Heart left ventricle (tissue), 16 donors: Measurements from ENCODE around the gene ITGB6. TPM values are rescaled to one million over a fixed set of nuclear protein-coding genes. Genes with fewer than 3 reads are reported as not detected.

Experiments
- ATAC-seq, 4 donors: fragments of 200-7000 bp; cut with Tn5 transposase; one replicate each; pipeline ENCODE4 v1.9.1; 2020 to 2022; ENCODE audit warnings: moderate library complexity in 4 of 4, mild to moderate bottlenecking in 3 of 4, moderate number of reproducible peaks in 1 of 4
- DNase-seq, 5 donors: peaks; one replicate each; pipeline ENCODE4 v3.0.0-alpha.2; 2020
- H3K27ac ChIP-seq, 12 donors: fragments of 200-600 bp; sonication (generic) in 4 of 12; one replicate each; pipeline versions ENCODE4 v1.5.0 to v1.8.0; 2016 to 2022; ENCODE audit warnings: mild to moderate bottlenecking in 2 of 12
- H3K27me3 ChIP-seq, 9 donors: fragments of 200-600 bp; sonication (generic) in 2 of 9; one replicate each; pipeline versions ENCODE4 v1.5.1 to v1.8.0; 2016 to 2022; ENCODE audit warnings: mild to moderate bottlenecking in 3 of 9
- H3K36me3 ChIP-seq, 9 donors: fragments of 200-600 bp; sonication (generic) in 2 of 9; one replicate each; pipeline versions ENCODE4 v1.5.0 to v1.8.0; 2018 to 2022; ENCODE audit warnings: mild to moderate bottlenecking in 2 of 9
- H3K4me1 ChIP-seq, 12 donors: fragments of 200-600 bp; sonication (generic) in 4 of 12; one replicate each; pipeline versions ENCODE4 v1.5.0 to v1.8.0; 2016 to 2022; ENCODE audit warnings: mild to moderate bottlenecking in 3 of 12
- H3K4me3 ChIP-seq, 12 donors: fragments of 200-600 bp; sonication (generic) in 4 of 12; one replicate each; pipeline versions ENCODE4 v1.5.0 to v1.8.0; 2017 to 2022; ENCODE audit warnings: mild to moderate bottlenecking in 9 of 12, moderate library complexity in 4 of 12
- H3K9me3 ChIP-seq, 12 donors: fragments of 200-600 bp; sonication (generic) in 4 of 12; one replicate each; pipeline versions ENCODE4 v1.5.0 to v1.8.0; 2016 to 2022; ENCODE audit warnings: mild to moderate bottlenecking in 1 of 12
- CTCF ChIP-seq, 12 donors: fragments of 200-600 bp; sonication (generic) in 4 of 12; IDR thresholded peaks; one replicate each; pipeline versions ENCODE4 v1.5.0 to v1.8.0; 2018 to 2022; ENCODE audit warnings: antibody characterized with exemption in 12 of 12, mild to moderate bottlenecking in 5 of 12
- POLR2A ChIP-seq, 2 donors: fragments of 450-650 bp; IDR thresholded peaks; one replicate each; pipeline ENCODE4 v1.6.1; 2017; ENCODE audit warnings: antibody characterized with exemption in 2 of 2, mild to moderate bottlenecking in 2 of 2, moderate library complexity in 2 of 2
- WGBS, 4 donors: extraction: QIAGEN DNeasy Blood & Tissue Kit in 2 of 4; methylation state at CpG; one replicate each; pipeline versions ENCODE4 v1.1.5 to v1.1.7; 2013 to 2018; 5-methylcytosine and 5-hydroxymethylcytosine counted together
- intact Hi-C, 10 donors: fragments of 100-400 bp; cut with DNase I; formaldehyde crosslinking; loops; one replicate each; pipeline versions ENCODE4 v1.11.1 to v1.14.2; 2022
- polyA plus RNA-seq, 2 donors: library from polyadenylated mRNA; stranded (reverse); fragments of 200-250 nt; gene quantifications; one replicate each; pipeline ENCODE4 v1.2.3, GENCODE V29; 2013
- total RNA-seq, 9 donors: library from RNA; depleted of rRNA in 2 of 9; stranded (reverse); fragments of >200 nt in 2 of 9; fragmentation: NEBNext Ultra II Directional in 3 of 9; extraction: Animal tissue kit (Norgen Biotek cat#: 25700) in 3 of 9; gene quantifications; one replicate each; pipeline versions ENCODE4 v1.1.0 to v1.2.4, GENCODE V29; 2016 to 2023
- donor health status: ischemic (EF 13 %, LVEDD 7.1; RV severe dilation, severe dysfunction).
- donor health status: healthy with polysubstance abuse.
- donor health status: DM: no; HTN: yes; CAD: no.
- donor health status: DM: no; HTN: no; CAD: no.
- donor health status: ischemic (EF 25% LVEDD 6.9; RV normal size, moderate dysfunction).
- donor health status: ischemic (EF 25% LVEDD 5.7; RV mildly dilated, moderate dysfunction).
- donor health status: healthy.
- donor health status: DM: yes; HTN: yes; CAD: no.
- donor health status: ischemic (EF 35%, LVEDD 5.7; RV mildly dilated, moderate dysfunction).
- donor health status: nonischemic (EF 11% LVEDD 7.7; RV severe dilation, severe dysfunction).
- donor health status: DM: yes; HTN: yes; CAD: no.
- donor health status: PGD.
- donor health status: ischemic (EF 29% LVEDD 5.4; RV normal size, mild dysfunction).
- donor health status: nonischemic (EF 23%, LVEDD 6.1; RV moderate dilation, normal function).

The ITGB6 gene
- total and polyA plus RNA-seq, 11 donors, result 0.27 to 4.2 (median 0.75) TPM

DNA sequence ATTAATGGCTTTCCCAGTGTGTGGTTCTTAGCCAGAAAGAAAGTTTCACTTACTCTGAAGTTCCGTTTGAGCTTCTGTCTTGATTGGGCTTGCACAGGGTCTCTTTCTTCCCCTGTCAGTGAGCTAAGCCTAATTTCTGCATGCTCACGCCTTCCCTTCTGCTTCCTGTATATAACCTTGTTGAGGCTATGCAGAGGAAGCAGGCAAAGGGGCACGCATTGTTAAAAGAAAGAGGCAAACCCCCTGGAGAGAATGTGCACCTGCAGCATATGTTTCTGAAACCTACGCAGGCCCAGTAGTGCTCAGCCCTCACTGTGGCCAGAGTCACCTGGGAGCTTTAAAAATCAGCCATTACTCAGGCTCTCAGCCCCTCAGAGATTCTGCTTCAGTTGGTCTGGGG is 123.2 kb downstream of the ITGB6 start:
- no peak for ATAC-seq
- intact Hi-C loops, result no loop called here
- H3K4me3 ChIP-seq, result no peak overlapping the region

DNA sequence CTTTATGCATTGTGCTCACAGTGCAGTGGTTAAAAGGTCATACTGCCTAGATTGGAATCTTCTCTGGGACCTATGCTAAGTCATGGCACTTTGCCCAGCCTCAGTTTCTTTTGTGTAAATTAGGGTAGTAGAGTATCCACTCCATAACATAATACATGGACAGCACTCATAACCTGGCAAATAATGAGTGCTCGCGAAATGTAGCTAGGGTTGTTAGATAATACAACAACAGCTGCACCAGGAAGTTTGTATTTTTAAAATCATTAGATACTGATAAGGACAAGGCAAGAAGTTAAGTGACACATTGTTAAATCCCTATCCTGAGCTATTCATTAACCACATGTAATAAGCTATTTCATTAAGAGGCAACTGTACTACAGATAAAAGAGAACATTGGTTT is 123.8 kb downstream of the ITGB6 start:
- H3K4me1 ChIP-seq, result peaks cover 0 to 7% (median 0%) of the 10 kb centered on the region in 12 donors
- DNase-seq (no peak), ATAC-seq (no peak)
- WGBS, 4 donors, result 70 to 80% (median 77%) methylated on average over 2 of the region's 2 CpGs
- peaks cover 0 to 22% (median 0%) of the 10 kb centered on the region in 12 donors for H3K9me3 ChIP-seq
- intact Hi-C loops, result no loop called here
- H3K27me3 ChIP-seq, result no peaks in the 10 kb centered on the region
- no peaks in the 10 kb centered on the region for H3K36me3 ChIP-seq
- TF ChIP-seq POLR2A (IDR thresholded peaks at IDR 0.05) (no peak), CTCF (IDR thresholded peaks at IDR 0.05) (no peak)
- H3K4me3 ChIP-seq, result no peak overlapping the region
- no peak overlapping the region for H3K27ac ChIP-seq

More for the DNA sequence above, 123.2 kb downstream of the ITGB6 start:
- 53 to 69% (median 61%) methylated on average over 4 of the region's 4 CpGs for WGBS, 4 donors
- TF ChIP-seq CTCF (IDR thresholded peaks at IDR 0.05), result no peak
- TF ChIP-seq POLR2A (IDR thresholded peaks at IDR 0.05), result no peak
- Histone ChIP-seq H3K27me3 (no peaks in the 10 kb centered on the region), H3K4me1 (peaks cover 0 to 7% (median 0%) of the 10 kb centered on the region in 12 donors), H3K36me3 (no peaks in the 10 kb centered on the region), H3K9me3 (peaks cover 0 to 22% (median 0%) of the 10 kb centered on the region in 12 donors), H3K27ac (no peak overlapping the region)
- no peak for DNase-seq

- no peak for TF ChIP-seq POLR2A (IDR thresholded peaks at IDR 0.05)
- TF ChIP-seq CTCF (IDR thresholded peaks at IDR 0.05), result no peak
- ATAC-seq (peak; percentile 42 to 90 (median 72)), DNase-seq (peak in 2 of 5 donors; percentile 35 to 43)
- Histone ChIP-seq H3K9me3 (peaks cover 0 to 17% (median 0%) of the 10 kb centered on the region in 12 donors), H3K4me1 (peaks cover 0 to 7% (median 0%) of the 10 kb centered on the region in 12 donors), H3K27ac (no peak overlapping the region), H3K36me3 (no peaks in the 10 kb centered on the region), H3K4me3 (no peak overlapping the region), H3K27me3 (no peaks in the 10 kb centered on the region)
- WGBS, 4 donors, result 45 to 68% (median 65%) methylated on average over 5 of the region's 5 CpGs
- intact Hi-C loops, result no loop called here
Measured at GRCh38 chr2:160075171-160075570, 124.9 kb downstream of the ITGB6 start.

DNA sequence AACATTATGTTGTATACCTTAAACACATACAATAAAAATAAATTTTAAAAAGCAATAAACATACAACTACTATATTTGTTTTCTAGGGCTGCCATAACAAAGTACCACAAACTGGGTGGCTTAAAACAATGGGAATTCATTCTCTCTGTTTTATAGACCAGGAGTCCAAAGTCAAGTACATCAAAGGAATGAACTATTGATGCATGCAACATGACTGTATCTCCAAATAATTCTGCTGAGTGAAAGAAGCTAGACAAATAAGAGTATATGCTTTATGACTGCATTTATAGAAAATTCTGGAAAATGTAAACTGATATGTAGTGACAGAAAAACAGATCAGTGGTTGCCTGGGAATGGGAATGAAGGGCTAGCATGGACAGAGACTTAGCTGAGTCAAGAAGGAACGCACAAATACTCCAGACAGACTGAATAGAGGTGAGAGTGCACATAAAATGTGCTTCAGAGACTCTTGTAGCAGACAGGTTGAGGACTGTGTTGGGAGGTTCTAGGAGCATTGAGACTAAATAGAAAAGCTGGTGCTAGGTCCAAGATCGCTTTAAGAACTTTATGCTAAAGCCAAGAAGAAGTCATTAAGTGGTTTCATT is 126.7 kb downstream of the ITGB6 start:
- no peak overlapping the region for H3K4me3 ChIP-seq
- H3K27ac ChIP-seq, result no peak overlapping the region
- intact Hi-C loops, result no loop called here
- no peaks in the 10 kb centered on the region for H3K27me3 ChIP-seq
- no peak for TF ChIP-seq CTCF (IDR thresholded peaks at IDR 0.05)
- TF ChIP-seq POLR2A (IDR thresholded peaks at IDR 0.05), result no peak
- ATAC-seq (no peak), DNase-seq (no peak)
- H3K9me3 ChIP-seq, result peaks cover 0 to 12% (median 0%) of the 10 kb centered on the region in 12 donors
- no peaks in the 10 kb centered on the region for H3K36me3 ChIP-seq
- 63 to 97% (median 89%) methylated on average over 2 of the region's 2 CpGs for WGBS, 4 donors
- H3K4me1 ChIP-seq, result peaks cover 0 to 7% (median 0%) of the 10 kb centered on the region in 12 donors
